ENCODE data around the gene QTRT2. TPM values are rescaled to one million over a fixed set of nuclear protein-coding genes. Genes with fewer than 3 reads are reported as not detected.

Gene QTRT2
- total RNA-seq, 1 donor from 2014 or later, result 32.1 TPM

DNA sequence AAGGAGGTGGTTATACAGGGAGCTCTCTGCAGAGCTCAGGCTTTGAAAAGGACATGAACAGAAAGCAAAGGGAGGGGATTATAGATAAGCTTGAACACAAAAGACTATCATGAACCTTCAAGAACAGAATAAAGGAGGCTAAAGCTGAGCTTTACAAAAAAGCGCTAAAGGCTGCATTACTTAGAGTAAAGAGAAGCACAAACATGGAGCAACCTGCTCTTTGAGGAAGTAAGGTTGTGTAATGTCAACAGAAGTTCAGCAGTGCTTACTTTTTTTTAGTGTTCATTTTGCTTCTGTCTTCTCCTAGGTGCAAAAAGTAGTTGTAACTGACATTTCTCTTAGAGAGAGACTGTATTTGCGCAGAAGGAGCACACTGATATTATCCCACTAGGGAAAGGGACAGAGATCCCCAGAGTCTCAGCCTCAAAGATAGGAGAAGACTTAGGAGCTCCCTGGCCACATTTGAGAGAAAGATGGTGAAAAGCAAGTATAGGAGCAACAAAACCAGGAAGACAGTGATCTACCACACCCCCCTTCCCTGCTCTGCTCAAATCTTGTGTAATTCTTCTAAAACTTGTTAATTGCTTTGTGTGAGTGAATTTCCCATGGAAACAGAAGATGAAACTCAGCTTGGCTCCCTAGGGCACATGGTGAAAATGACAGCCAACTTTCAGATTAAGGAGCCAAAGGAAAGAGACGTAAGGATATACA, 54.7 kb downstream of the QTRT2 start:
- H3K4me3 Mint-ChIP-seq, result no peak overlapping the region
- Histone ChIP-seq H3K4me1 (peaks cover 35% of the 10 kb centered on the region), H3K9me3 (ENCODE audit: low read depth) (no peaks in the 10 kb centered on the region), H3K27ac (peak overlapping the region; percentile 90), H3K4me2 (peak overlapping the region; percentile 73), H4K20me1 (ENCODE audit: low read depth) (no peaks in the 10 kb centered on the region), H3K4me3 (peak overlapping the region; percentile 31), H3K79me2 (ENCODE audit: low read depth) (no peaks in the 10 kb centered on the region), H3F3A (ENCODE audit: low read depth) (peaks cover 32% of the 10 kb centered on the region), H3K36me3 (no peaks in the 10 kb centered on the region), H3K9ac (no peak overlapping the region), H3K27me3 (no peaks in the 10 kb centered on the region), H2AFZ (replicated peaks) (no peak overlapping the region)
- peak overlapping the region; percentile 97 for H3K27ac Mint-ChIP-seq
- TF ChIP-seq, protein P1, sequence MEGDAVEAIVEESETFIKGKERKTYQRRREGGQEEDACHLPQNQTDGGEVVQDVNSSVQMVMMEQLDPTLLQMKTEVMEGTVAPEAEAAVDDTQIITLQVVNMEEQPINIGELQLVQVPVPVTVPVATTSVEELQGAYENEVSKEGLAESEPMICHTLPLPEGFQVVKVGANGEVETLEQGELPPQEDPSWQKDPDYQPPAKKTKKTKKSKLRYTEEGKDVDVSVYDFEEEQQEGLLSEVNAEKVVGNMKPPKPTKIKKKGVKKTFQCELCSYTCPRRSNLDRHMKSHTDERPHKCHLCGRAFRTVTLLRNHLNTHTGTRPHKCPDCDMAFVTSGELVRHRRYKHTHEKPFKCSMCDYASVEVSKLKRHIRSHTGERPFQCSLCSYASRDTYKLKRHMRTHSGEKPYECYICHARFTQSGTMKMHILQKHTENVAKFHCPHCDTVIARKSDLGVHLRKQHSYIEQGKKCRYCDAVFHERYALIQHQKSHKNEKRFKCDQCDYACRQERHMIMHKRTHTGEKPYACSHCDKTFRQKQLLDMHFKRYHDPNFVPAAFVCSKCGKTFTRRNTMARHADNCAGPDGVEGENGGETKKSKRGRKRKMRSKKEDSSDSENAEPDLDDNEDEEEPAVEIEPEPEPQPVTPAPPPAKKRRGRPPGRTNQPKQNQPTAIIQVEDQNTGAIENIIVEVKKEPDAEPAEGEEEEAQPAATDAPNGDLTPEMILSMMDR (IDR thresholded peaks at IDR 0.05), result no peak
- TF ChIP-seq EZH2phosphoT487 (IDR thresholded peaks at IDR 0.05), result peak; percentile 76
- H3K36me3 Mint-ChIP-seq, result no peaks in the 10 kb centered on the region
- peaks cover 4% of the 10 kb centered on the region for H3K27me3 Mint-ChIP-seq (ENCODE audit: insufficient read depth, low read depth)
- peaks cover 30% of the 10 kb centered on the region for H3K4me1 Mint-ChIP-seq
- H3K9me3 Mint-ChIP-seq, result no peaks in the 10 kb centered on the region
- peak; percentile 81 for DNase-seq (ENCODE audit: low spot score)

DNA sequence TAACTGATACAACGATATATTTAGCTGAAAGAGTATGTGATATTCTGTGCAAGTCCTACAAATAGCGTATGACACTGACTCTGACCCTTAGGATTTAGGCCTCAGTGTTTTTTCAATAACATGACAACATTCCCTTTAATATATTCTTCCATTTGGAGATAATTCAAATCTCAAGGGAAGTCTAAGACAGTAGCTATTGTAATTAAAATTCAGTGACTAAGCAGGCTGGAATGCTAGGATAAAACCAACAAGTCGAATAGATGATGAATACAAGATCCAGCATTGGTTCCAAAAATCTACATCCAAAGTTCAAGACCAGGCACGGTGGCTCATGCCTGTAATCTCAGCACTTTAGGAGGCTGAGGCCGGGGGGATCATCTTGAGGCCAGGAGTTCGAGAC, 56.2 kb downstream of the QTRT2 start:
- Histone ChIP-seq H3K27me3 (no peaks in the 10 kb centered on the region), H3K79me2 (ENCODE audit: low read depth) (no peaks in the 10 kb centered on the region), H3K9ac (no peak overlapping the region), H3K9me3 (ENCODE audit: low read depth) (no peaks in the 10 kb centered on the region), H4K20me1 (ENCODE audit: low read depth) (no peaks in the 10 kb centered on the region), H3K4me2 (no peak overlapping the region), H3K4me1 (peaks cover 35% of the 10 kb centered on the region), H2AFZ (replicated peaks) (no peak overlapping the region), H3K36me3 (no peaks in the 10 kb centered on the region), H3K4me3 (no peak overlapping the region), H3K27ac (no peak overlapping the region), H3F3A (ENCODE audit: low read depth) (peaks cover 32% of the 10 kb centered on the region)
- H3K4me1 Mint-ChIP-seq, result peaks cover 29% of the 10 kb centered on the region
- H3K9me3 Mint-ChIP-seq, result no peaks in the 10 kb centered on the region
- no peak overlapping the region for H3K27ac Mint-ChIP-seq
- H3K36me3 Mint-ChIP-seq, result no peaks in the 10 kb centered on the region
- H3K4me3 Mint-ChIP-seq, result no peak overlapping the region
- H3K27me3 Mint-ChIP-seq (ENCODE audit: insufficient read depth, low read depth), result peaks cover 4% of the 10 kb centered on the region
- DNase-seq (ENCODE audit: low spot score), result no peak
- TF ChIP-seq, protein P1 (IDR thresholded peaks at IDR 0.05), result no peak
- TF ChIP-seq EZH2phosphoT487 (IDR thresholded peaks at IDR 0.05) (no peak), EZH2 (IDR thresholded peaks at IDR 0.05) (no peak)

DNA sequence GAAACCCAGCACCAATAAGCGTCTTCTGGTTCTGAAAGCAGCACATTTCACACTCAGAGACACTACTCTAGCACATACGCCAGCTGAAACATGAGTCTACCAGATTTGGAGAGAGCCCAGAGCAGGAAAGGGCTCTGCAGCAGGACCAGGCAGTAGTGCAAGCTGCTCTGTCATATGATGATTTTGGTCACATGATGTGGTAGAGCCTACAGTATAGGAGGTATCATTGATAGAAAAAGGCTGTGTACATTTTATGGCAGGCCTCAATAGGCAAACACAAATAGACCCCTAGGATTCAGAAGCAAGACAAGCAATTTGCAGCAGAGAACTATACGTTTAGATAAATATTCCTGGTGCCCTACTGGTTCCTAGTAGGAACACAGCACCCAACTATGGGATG, 58.2 kb downstream of the QTRT2 start:
- no peak overlapping the region for H3K9ac ChIP-seq
- no peaks in the 10 kb centered on the region for H3K79me2 ChIP-seq (ENCODE audit: low read depth)
- H3K4me3 ChIP-seq, result no peak overlapping the region
- peaks cover 23% of the 10 kb centered on the region for H3F3A ChIP-seq (ENCODE audit: low read depth)
- no peak overlapping the region for H2AFZ ChIP-seq (replicated peaks)
- Mint-ChIP-seq H3K4me1 (peaks cover 24% of the 10 kb centered on the region), H3K36me3 (no peaks in the 10 kb centered on the region), H3K27me3 (ENCODE audit: insufficient read depth, low read depth) (peaks cover 4% of the 10 kb centered on the region), H3K27ac (no peak overlapping the region), H3K9me3 (no peaks in the 10 kb centered on the region), H3K4me3 (no peak overlapping the region)
- no peak overlapping the region for H3K4me2 ChIP-seq
- DNase-seq (ENCODE audit: low spot score), result no peak
- no peak overlapping the region for H3K27ac ChIP-seq
- peaks cover 19% of the 10 kb centered on the region for H3K4me1 ChIP-seq
- TF ChIP-seq EZH2phosphoT487 (IDR thresholded peaks at IDR 0.05), result no peak
- TF ChIP-seq, protein P1 (IDR thresholded peaks at IDR 0.05), result no peak
- TF ChIP-seq EZH2 (IDR thresholded peaks at IDR 0.05), result no peak
- H3K9me3 ChIP-seq (ENCODE audit: low read depth), result no peaks in the 10 kb centered on the region
- no peaks in the 10 kb centered on the region for H4K20me1 ChIP-seq (ENCODE audit: low read depth)
- H3K36me3 ChIP-seq, result no peaks in the 10 kb centered on the region
- no peaks in the 10 kb centered on the region for H3K27me3 ChIP-seq
